GM21528 (cell line): Measurements from ENCODE around the gene PLXDC1.
"Not testable (repeated sequence)": the region's sequence is repeated elsewhere in the genome, so short reads cannot be mapped to it uniquely, and the experiment has no call there.

Experiments used
- ATAC-seq: cut with Tn5 transposase; IDR thresholded peaks from one replicate; pipeline ENCODE4 v1.9.1; 2021; ENCODE audit warnings: mild to moderate bottlenecking, moderate library complexity; ENCODE audit not compliant: unreplicated experiment, low FRiP score

The PLXDC1 gene

GRCh38 chr17:39022924-39023323 lies 128.5 kb downstream of the PLXDC1 start:
- ATAC-seq = no peak

- ATAC-seq = not testable (repeated sequence)
Observed at GRCh38 chr17:39020037-39020436, 131.4 kb downstream of the PLXDC1 start.

GRCh38 chr17:39018267-39019134 lies 132.9 kb downstream of the PLXDC1 start:
- ATAC-seq = no peak

GRCh38 chr17:39016193-39017153 lies 135.0 kb downstream of the PLXDC1 start:
- no peak for ATAC-seq

GRCh38 chr17:39015546-39015935 lies 135.9 kb downstream of the PLXDC1 start:
- no peak for ATAC-seq

- no peak for ATAC-seq
Observed at GRCh38 chr17:39014795-39015545, 136.5 kb downstream of the PLXDC1 start.

- no peak for ATAC-seq
Observed at GRCh38 chr17:39014044-39014794, 137.2 kb downstream of the PLXDC1 start.
